Measurements from ENCODE around the gene ID1.

- TF ChIP-seq CTCF (IDR thresholded peaks at IDR 0.05) = no peak
- no peak for TF ChIP-seq POLR2A (IDR thresholded peaks at IDR 0.05)
- TF ChIP-seq EP300 (IDR thresholded peaks at IDR 0.05) = no peak
Measured at GRCh38 chr20:31581391-31581790, 23.7 kb upstream of the ID1 start.
